M059J (cell line): ENCODE results near the gene RNASEH2A. TPM values are rescaled to one million over a fixed set of nuclear protein-coding genes. Genes with fewer than 3 reads are reported as not detected.

ENCODE experiments used
- DNase-seq: peaks from one replicate; pipeline ENCODE4 v3.0.0-alpha.2; 2012; ENCODE audit warnings: low read depth
- total RNA-seq: library from RNA; depleted of rRNA; stranded (reverse); fragments of >200 nt; shearing (Covaris generic); gene quantifications from 2 replicates; pipeline ENCODE4 v1.2.3, GENCODE V29; 2014

Gene RNASEH2A
- total RNA-seq, 1 experiment from 2014 or later, result 62.8 TPM

DNA sequence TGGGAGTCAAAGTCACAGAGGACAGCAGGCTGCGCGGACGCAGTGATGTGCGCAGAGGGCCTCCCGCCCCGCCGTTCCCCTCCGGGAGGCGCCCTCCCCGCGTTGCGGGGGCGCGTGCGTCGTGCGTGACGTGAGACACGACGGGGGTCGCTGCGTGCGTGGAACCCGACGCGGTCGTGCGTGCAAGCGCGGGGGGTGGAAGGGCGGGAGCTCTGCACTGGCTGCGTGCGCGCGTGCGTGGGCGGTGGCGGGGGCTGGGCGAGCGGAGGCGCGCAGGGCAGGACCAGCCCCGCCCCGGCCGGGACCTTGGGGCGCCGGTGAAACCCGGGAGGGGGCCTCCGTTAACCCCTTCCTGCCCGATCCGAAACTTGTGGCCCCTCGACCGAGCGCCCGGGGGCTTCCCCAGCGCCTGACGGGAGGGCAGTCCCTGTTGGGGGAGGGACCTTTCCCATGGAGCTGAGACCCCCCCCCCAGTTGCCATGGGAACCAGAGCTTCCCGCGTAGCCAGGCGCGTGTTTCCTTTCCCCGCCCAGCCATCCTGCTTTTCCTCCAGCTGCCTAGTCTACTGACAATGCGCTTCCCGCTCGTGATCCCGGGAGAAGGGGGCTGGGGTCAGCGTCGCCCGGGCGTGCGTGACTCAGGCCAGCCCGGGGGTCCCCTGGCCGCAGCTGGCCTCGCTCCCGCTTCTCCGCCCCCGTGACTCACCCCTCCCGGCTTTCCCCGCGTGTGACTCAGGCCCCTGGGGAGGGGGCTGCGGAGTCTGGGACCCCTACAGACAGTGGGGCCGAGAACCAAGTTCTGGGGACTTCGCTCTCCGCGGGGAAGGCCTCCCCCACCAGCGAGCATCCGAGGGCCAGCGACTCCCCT lies 23.7 kb upstream of the RNASEH2A start:
- DNase-seq, result peak; percentile 77

DNA sequence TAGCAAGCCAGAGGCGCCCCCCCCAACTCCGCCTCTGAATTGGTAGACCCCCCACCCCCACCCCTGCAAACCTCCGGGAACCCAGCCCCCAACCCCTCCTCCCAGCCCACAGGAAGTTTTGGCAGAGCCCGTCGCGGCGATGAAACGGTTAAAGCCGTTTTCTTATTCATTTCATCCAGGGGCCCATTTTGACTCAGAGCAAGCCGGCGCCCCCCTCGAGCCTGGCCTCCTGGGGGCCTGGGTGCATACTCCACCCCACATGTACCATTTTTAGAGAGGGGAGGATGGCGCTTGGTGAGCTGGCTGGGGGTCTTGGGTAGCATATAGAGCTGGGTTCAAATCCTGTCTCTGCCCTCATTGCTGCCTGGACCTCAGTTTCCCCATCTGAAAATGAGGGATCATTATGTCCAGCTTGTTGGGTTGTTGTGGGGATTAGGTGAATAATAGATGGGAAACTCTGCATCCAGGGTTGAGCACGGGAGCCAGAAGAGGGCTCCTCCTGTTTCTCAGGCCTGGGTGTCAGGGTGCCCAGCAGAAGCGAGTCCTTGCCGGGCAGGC lies 23.0 kb upstream of the RNASEH2A start:
- DNase-seq, result no peak

DNA sequence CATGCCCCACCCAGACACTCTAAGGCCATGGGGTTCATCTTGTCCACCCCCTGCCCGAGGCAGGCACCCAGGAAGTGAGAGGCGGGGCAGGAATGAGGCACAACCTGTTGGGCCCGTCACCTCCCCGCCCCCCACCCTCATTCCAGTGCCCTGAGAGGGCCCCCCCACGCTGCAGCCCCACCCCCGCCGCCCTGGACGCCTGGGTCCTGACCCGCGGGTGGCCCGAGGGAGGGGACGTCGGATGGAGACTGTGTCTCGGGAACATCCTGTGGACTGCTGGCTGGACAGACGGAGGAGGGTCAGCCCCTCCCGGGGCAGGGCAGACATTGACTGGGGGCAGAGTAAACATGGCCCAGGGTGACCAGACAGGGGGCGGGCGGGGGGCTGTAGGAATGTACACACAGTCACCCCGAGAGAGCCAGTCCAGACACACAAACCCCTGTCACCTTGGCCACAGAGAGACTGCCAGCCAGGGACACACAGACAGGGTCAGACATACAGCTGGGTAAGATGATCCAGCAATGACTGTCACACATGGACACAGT lies 22.5 kb upstream of the RNASEH2A start:
- DNase-seq, result no peak

DNA sequence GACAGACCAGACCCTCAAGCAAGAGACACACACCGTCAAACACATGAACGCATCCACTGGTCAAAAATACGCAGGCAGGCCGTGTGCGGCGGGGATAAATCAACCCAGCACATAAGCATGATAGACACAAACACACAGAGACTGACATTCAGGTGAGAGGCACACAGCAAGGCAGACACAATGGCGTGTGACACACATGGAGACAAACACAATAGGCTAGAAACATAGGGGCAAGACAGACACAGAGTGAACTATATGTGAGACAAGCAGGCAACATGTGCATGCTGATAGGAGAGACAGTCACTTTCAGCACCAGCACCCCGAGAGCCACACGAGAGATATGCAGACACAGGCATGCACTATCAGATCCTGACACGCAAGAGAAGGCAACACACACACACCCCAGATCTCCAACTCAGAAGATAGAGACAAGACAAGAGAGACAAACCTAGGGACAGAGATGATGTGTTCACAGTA lies 22.0 kb upstream of the RNASEH2A start:
- DNase-seq, result no peak

DNA sequence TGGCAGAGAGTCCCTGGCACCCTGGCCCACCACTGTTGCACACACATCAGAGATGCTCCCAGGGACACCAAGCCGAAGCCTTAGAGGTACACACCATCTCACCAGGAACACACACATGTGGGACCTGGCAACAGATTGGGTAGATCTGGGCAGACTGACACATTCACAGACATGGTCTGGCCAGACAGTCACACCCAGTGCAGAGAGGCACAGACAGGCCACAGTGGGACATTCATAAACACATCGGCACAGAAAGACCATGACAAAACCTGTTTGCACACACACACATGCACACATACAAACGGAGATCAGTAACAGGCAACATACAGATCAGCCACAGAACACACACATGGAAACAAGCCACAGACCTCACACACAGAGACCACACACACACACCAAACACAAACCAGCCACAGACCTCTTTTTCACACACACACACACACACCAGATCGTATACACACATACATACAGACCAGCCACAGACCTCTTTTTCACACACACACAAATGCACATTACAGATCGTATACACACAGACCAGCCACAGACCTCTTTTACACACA lies 21.4 kb upstream of the RNASEH2A start:
- no peak for DNase-seq

DNA sequence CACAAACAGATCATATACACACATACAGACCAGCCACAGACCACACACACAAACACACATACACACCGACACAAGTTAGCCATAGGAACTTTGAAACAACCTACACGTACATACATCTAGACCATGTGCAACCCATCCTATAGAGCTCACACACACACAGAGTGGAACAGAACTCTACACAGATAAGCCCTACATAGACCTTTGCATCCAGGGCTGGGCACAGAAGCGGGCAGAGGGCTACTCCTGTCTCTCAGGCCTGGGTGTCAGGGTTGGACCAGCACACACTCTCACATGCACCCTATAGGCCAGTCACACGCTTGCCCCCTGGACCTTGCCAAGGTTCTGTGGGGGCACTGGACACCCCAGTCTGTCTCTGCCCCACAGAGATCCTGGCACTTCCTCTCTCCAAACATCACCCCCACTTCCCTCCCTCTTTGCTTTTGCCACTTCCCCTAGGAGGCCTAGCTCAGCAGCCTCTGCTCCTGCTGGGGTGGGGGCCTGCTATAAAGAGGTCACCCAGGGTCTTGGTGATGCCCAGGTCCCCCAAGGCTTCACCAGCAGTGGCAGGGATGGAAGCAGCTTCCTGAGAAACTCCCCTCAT lies 20.9 kb upstream of the RNASEH2A start:
- DNase-seq, result no peak

DNA sequence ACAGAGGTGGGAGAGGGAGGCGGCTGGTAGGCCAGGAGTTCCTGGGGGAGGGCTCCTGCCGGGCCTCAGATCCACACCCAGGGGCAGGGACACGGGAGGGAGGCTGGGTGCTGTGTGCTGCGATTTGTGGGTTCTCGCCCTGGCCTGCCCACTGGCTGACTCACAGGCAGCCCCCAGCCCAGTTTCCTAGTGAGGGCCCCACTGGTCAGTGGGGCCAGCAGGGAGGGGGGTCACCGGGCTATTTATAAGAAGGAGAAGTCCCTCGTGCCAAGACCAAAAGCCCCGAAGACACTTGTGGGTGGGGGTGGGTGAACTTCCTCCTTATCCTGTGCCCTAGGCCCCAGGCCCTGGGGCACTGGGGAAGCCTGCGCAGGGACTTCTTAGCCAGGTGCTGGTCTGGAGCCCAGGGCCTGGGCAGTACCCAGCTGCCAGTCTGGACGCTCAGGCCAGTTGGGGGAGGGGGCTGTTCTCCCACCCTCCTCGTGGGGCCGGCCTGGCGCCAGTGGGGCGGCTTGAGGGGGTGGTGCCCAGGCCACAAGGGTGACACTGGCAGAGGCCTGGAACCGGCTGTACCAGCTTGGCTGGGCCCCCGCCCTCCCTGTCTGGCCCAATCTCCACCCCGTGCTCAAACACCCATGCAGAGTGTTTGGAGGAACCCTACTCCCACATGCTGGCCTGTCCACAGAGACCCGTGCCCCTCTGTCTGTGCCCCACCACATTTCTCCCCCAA lies 20.1 kb upstream of the RNASEH2A start:
- DNase-seq, result no peak

DNA sequence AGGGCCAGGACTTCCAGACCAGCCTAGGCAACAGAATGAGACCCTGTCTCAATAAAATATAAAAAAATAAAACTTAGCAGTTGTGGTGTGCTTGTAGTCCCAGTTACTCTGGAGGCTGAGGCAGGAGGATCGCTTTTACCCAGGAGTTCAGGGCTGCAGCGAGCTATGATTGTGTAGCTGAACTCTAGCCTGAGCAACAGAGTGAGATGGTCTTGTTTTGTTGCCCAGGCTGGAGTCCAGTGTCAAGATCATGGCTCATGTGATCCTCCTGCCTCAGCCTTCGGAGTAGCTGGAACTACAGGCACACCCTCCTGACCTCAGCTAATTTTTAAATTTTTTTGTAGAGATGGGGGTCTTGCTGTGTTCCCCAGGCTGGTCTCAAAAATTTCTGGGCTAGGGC lies 19.4 kb upstream of the RNASEH2A start:
- no peak for DNase-seq

DNA sequence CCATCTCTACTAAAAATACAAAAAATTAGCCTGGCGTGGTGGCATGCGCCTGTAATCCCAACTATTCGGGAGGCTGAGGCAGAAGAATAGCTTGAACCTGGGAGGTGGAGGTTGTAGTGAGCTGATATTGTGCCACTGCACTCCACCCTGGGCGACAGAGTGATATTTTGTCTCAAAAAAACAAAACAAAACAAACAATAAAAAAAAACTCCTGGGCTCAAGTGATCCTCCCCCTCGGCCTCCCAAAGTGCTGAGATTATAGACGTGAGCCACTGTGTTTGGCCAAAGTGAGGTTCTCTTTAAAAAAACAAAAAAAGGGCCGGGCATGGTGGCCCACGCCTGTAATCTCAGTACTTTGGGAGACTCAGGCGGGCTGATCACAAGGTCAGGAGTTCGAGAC lies 18.9 kb upstream of the RNASEH2A start:
- no peak for DNase-seq

DNA sequence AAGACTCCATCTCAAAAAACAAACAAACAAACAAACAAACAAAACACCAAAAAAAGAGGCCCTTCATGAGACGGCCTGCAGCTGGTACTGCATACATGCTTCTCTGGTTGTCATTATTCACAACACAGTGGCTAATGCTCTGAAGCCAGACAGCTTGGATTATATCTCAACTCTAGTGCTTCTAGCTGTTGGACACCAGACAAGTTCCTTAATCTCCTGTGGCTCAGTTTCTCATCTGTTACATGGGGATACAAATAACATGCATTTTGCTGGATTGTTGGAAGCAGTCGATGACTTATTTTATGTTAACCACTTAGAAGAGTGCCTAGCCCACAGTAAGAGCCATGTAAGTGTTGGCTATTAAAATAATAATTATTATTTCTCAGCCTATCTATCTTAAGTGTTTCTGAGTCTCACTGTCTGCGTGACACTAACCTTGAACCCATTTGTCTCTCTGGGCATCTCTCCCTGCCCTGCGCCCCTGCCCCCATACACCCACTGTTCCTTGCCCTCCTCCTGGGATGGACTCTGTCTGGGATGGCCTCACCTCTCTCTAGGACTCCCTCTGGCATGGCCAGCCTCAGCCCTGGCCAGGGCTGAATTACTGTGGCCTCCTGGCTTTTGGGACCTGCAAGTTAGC lies 18.2 kb upstream of the RNASEH2A start:
- DNase-seq, result no peak

DNA sequence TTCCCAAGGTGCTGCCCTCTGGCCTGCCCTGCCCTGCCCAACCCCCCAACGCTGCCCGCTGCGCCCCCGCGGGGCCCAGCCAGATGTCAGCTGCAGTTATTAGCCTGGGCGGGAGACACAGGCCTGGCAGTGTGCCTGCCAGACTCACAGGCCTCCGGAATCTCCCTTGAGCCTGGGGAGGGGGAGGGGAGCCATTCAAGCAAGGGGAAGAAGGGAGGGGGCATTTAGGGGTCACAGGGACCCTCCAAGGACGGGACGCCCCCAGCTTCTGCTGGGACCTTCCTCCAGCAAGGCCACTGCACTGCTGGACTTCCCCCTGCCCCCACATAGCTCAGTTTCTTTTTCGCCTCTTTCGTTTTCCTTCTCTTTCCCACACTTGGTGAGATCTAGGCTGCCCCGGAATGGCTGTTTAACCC lies 17.7 kb upstream of the RNASEH2A start:
- peak; percentile 80 for DNase-seq

DNA sequence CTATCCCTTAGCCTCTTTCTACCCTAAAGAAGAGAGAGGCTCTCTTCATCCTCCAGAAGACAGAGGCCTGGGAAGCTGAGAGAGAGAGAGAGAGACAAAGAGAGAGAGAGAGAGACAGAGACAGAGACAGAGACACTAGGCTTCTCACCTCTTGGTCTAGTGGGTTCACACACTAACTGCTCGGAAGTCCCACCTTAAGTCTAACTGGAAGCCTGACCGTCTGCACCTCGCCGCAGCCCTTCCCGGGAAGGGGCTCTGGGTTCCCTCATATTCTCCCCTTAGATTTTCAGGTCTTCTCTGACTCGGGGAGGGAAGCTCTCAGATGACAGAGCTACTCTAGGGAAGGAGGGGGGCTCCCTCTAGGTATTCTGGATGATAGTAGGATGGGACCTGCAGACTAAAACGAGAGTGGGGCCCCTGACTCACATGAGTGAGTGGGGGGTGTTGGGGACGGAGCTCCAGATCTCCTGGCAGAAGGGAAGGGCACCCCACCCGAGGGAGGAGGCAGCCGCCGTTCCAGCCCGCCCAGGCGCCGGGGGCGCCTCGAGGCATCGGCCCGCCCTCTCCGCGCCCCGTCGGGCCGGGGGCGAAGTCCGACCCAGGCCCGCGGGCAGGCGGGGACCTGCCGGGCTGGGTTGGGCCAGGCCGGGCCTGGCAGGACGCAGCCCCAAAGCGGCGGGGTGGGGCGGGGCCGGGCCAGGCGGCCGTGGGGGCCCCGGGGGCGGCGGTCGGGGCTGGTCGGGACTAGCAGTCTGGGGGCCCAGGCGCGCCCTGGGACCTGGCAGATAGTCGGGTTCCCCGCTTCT lies 17.1 kb upstream of the RNASEH2A start:
- DNase-seq, result no peak

DNA sequence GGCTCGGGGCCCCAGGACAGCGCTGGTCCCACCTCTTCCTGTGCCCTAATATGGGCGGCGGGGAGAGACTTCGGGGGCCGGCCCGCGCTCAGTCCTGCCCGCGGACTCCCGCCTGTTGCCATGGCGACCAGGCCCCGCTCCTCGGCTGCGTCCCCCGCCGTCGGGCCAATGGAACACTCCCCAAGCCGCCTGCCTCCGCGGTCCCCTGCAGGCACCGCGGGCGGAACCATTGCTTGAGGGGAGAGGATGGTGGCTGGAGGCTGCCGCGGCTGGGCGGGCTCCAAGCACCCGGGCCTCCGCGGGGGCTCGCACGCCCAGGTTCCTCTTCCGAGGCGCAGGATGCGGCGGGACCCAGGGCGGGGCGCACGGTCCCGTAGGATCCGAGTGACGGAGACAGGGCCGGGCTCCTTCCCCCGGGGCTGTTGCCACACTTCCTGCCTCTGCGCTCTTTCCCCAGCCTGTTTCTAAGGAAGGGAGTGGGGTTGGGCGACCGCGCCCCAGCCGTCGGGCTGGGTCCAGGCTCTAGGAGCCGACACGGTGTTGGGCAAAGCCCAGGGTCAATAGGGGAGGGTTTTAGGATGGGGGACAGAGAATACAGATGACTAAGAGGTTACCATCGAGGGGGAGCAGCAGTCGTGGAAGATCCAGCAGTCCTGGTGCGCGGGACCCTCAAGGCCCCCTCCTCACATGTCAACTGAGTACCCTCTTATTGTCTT lies 16.3 kb upstream of the RNASEH2A start:
- DNase-seq, result peak; percentile 96

DNA sequence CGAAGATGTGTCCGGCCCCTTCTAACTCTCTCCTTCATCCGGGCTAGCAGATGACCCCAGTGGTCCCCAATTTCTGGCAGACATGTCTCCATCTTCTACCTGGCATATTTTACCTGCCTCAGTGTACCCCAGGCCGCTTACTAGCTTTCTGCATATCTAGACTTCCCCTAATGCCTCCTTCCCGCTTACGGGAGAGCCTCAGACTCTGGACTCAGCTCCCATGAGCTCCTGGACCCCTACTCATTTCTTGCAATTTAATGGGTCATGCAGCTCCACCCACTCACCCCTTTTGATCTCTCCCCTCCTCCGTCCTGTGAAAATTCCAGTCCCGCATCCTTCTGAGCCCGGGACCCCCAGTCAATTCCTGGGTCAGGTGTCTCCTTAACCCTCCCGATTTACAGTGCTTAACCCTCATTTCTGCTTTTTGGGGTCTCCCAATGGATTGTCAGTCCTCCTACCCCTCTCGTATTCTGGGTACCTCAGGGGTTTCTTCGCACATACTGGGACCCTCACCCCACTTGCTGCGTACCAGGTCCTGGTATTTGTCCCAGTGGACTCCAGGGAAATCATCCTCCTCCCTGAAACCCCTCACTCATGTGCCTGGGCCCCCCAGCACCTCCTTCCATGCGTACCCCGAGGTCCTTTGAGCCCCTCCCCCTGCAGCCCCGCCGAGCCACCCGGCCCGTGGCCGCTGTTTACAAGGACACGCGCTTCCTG lies 15.6 kb upstream of the RNASEH2A start:
- no peak for DNase-seq

DNA sequence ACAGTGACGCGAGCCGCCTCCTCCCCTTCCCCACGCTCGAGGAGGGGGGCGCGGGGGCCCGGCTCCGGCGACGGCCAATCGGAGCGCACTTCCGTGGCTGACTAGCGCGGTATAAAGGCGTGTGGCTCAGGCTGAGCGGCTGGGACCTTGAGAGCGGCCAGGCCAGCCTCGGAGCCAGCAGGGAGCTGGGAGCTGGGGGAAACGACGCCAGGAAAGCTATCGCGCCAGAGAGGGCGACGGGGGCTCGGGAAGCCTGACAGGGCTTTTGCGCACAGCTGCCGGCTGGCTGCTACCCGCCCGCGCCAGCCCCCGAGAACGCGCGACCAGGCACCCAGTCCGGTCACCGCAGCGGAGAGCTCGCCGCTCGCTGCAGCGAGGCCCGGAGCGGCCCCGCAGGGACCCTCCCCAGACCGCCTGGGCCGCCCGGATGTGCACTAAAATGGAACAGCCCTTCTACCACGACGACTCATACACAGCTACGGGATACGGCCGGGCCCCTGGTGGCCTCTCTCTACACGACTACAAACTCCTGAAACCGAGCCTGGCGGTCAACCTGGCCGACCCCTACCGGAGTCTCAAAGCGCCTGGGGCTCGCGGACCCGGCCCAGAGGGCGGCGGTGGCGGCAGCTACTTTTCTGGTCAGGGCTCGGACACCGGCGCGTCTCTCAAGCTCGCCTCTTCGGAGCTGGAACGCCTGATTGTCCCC lies 14.9 kb upstream of the RNASEH2A start, which contains the start of gene JUNB:
TSS of gene JUNB (plus strand) at position 142 of the 706 bp plus-strand sequence. CDS start at position 428, 286 bp downstream.
- DNase-seq, result peak; percentile 96

DNA sequence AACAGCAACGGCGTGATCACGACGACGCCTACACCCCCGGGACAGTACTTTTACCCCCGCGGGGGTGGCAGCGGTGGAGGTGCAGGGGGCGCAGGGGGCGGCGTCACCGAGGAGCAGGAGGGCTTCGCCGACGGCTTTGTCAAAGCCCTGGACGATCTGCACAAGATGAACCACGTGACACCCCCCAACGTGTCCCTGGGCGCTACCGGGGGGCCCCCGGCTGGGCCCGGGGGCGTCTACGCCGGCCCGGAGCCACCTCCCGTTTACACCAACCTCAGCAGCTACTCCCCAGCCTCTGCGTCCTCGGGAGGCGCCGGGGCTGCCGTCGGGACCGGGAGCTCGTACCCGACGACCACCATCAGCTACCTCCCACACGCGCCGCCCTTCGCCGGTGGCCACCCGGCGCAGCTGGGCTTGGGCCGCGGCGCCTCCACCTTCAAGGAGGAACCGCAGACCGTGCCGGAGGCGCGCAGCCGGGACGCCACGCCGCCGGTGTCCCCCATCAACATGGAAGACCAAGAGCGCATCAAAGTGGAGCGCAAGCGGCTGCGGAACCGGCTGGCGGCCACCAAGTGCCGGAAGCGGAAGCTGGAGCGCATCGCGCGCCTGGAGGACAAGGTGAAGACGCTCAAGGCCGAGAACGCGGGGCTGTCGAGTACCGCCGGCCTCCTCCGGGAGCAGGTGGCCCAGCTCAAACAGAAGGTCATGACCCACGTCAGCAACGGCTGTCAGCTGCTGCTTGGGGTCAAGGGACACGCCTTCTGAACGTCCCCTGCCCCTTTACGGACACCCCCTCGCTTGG lies 14.1 kb upstream of the RNASEH2A start:
- DNase-seq, result peak; percentile 68

DNA sequence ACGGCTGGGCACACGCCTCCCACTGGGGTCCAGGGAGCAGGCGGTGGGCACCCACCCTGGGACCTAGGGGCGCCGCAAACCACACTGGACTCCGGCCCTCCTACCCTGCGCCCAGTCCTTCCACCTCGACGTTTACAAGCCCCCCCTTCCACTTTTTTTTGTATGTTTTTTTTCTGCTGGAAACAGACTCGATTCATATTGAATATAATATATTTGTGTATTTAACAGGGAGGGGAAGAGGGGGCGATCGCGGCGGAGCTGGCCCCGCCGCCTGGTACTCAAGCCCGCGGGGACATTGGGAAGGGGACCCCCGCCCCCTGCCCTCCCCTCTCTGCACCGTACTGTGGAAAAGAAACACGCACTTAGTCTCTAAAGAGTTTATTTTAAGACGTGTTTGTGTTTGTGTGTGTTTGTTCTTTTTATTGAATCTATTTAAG lies 13.5 kb upstream of the RNASEH2A start:
- DNase-seq, result no peak
